IPS DF 4.7 (cell line): ENCODE results near the gene ZNF407.

Source experiments
- DNase-seq: peaks from one replicate; pipeline ENCODE4 v3.0.0-alpha.2; 2013; ENCODE audit warnings: low spot score; ENCODE audit errors: extremely low read depth

The ZNF407 gene

GRCh38 chr18:74828200-74828599 is 230.5 kb downstream of the ZNF407 start:
- DNase-seq: no peak

GRCh38 chr18:74831571-74832250 is 234.0 kb downstream of the ZNF407 start:
- no peak for DNase-seq

- DNase-seq: no peak
Measured at GRCh38 chr18:74832381-74832780, 234.7 kb downstream of the ZNF407 start.

- no peak for DNase-seq
Measured at GRCh38 chr18:74832999-74833398, 235.3 kb downstream of the ZNF407 start.

- no peak for DNase-seq
Measured at GRCh38 chr18:74834424-74835309, 237.0 kb downstream of the ZNF407 start.

GRCh38 chr18:74836296-74837139 is 238.8 kb downstream of the ZNF407 start:
- DNase-seq: no peak

- no peak for DNase-seq
Measured at GRCh38 chr18:74840492-74841167, 243.0 kb downstream of the ZNF407 start.

- DNase-seq: no peak
Measured at GRCh38 chr18:74841248-74841647, 243.6 kb downstream of the ZNF407 start.

- no peak for DNase-seq
Measured at GRCh38 chr18:74849301-74849700, 251.6 kb downstream of the ZNF407 start.

- no peak for DNase-seq
Measured at GRCh38 chr18:74856434-74856833, 258.8 kb downstream of the ZNF407 start.

GRCh38 chr18:74856928-74857327 is 259.3 kb downstream of the ZNF407 start:
- no peak for DNase-seq

GRCh38 chr18:74857901-74858300 is 260.2 kb downstream of the ZNF407 start:
- no peak for DNase-seq

GRCh38 chr18:74861154-74861553 is 263.5 kb downstream of the ZNF407 start:
- DNase-seq: no peak

GRCh38 chr18:74862094-74862493 is 264.4 kb downstream of the ZNF407 start:
- DNase-seq: no peak

GRCh38 chr18:74866577-74866976 is 268.9 kb downstream of the ZNF407 start:
- no peak for DNase-seq

- no peak for DNase-seq
Measured at GRCh38 chr18:74868461-74868860, 270.8 kb downstream of the ZNF407 start.

- DNase-seq: no peak
Measured at GRCh38 chr18:74869904-74870863, 272.5 kb downstream of the ZNF407 start.

GRCh38 chr18:74870950-74871349 is 273.3 kb downstream of the ZNF407 start:
- DNase-seq: no peak

- DNase-seq: no peak
Measured at GRCh38 chr18:74873629-74874028, 276.0 kb downstream of the ZNF407 start.

- DNase-seq: no peak
Measured at GRCh38 chr18:74874351-74874750, 276.7 kb downstream of the ZNF407 start.
